NCI-H2081 (cell line): ENCODE data around the gene AUTS2.
"Not testable (repeated sequence)": the region's sequence is repeated elsewhere in the genome, so short reads cannot be mapped to it uniquely, and the experiment has no call there.

ENCODE experiments used
- DNase-seq, 2 experiments: peaks; one replicate each; lab custom pipeline; 2025; lab: John Stamatoyannopoulos, UW

The AUTS2 gene

GRCh38 chr7:70349819-70350218, 751.5 kb downstream of the AUTS2 start:
- DNase-seq = no peak

DNA sequence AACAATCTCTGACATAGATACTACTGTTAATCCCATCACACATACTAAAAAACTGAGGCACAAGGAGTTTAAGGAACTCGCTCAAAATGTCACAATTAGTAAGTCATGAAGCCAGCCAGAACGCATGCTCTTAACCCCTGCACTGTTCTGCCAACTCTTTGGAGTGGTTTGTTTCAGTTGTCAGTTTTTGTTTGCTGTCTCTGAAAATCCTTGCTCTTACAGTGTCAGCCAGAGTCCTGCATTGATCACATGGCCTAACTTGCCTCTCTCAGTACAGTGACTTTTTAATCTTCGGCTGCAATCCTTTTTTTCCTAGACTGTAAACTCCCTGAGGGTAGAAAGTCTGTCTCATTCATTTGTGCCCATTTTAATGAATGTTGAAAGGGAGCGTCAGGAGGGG, 753.8 kb downstream of the AUTS2 start:
- no peak for DNase-seq

- no peak for DNase-seq
These were observed 754.6 kb downstream of the AUTS2 start for GRCh38 chr7:70352906-70353305.

DNA sequence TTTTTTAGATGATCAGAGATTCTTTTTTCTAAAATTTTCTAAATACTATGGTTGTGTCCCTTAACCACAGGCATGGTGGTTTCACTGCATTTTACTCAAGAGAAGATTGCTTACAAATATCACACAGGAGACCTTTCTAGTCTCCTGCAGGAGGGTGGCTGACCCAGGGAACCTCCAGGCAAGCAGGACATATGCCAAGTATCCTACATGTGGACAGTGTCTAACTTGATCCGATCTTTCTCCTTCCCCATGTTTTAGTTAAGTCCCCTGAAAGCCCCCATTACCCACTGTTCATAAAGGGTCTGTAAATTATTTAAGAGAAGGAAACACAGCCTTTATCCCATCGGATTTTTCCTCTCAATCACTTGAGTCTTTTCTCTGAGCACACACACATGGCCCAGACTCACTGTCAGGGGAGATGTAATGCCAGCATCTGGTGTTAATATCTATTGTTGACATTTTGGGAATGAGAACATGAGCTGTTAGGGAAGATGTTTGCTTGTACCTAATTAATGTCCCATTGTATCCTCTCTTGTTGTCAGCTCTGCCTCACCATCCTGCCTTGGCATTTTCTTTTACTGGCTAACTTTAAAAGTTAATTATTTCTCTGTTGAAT, 755.2 kb downstream of the AUTS2 start:
- DNase-seq = no peak

DNA sequence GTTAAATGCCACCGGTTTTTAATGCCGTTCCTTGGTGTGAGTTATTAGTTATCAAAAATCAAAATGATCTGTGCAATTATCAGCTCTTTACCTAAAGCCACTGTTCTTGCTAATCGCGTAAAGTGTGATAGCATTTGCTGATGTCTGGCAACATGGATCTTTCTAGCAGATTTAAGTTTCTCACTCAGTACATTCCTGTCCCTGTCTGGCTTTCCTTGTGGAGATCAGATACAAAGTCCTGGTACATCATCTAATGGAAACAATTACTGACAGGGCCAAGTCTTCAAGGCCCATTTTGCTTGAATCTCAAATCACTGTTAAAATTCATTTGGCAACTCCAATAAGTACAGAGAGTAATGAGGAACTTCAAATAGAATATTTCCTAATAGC, 755.7 kb downstream of the AUTS2 start:
- no peak for DNase-seq

- no peak for DNase-seq
These were observed 756.3 kb downstream of the AUTS2 start for GRCh38 chr7:70354409-70355169.

- DNase-seq = peak in 1 of 2 experiments; percentile 60
These were observed 757.1 kb downstream of the AUTS2 start for GRCh38 chr7:70355198-70356020.

DNA sequence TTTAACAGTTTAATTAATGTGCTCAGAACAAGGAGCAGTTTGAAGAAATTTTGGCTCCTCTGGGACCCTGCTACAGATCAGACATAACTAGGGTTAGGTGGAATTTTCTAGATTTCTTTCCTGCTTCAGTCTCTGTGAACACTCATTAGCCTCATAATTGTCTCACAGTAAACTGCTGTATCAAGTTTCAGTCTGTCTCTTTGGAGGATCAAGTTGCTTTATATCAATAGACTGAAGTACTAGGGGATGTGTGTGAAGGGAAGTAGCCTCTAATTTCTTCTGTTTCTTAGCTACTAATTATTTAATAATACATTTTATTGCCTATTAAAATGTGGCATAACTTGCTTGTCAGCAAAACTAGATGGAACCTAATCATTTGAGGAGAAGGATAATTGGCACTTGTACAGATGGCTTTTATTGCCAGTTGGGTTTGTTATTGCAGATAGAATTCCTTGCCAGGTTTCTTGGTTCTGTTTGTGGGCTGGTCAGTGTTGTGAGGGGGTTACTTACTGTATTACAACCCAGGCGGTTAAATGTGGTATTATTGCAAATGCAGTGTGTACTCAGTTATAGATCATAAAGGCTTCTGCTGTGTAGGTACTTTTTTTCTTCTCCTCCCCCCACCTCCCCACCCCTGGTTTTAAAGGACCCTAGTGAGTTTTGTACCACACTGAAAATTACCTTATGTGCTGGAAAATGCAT, 758.0 kb downstream of the AUTS2 start:
- DNase-seq = peak; percentile 14 to 78

DNA sequence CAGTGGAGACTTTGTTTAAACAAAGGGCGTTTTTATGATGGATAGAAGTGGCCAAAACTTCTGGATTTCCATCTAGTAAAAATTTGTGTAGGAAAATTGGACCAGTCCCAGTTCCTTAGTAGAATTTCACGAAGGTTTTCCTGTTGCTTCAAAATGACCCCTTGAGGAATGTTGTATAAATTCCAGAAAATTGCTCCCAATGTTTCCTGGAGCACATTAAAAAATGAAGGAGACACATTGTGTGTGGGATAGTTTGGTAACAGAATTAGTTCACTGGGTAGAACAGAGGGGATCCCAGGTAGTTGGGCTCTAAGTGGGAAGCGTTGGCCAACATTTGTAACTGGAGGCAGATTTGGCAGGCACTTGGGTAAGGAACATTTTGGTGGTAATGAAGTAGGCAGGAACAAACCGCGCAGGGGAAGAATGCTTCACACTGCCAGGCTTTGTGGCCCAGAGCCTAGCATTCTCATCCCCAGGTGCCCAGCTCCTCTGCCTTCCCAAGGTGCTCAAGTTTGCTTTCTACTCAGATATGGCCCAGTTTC, 758.6 kb downstream of the AUTS2 start:
- DNase-seq = no peak

DNA sequence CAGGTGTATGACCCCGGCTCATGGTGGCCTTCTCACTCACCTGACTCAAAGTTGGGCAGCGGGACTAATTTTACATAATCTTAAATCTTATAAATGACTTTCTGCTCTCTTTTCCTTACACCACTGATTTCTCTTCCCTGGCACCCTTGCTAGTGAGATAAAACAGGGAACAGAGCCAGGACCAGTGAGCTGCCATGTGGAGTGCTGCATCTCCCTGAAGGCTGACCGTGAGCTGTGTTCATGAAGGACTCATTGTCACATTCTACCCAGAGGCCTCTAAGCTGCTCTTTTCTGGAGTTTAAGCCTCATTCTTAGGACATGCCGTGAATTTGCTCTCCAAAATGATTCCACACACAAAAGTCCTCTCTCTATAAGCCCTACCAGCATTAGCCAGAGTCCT, 762.3 kb downstream of the AUTS2 start:
- DNase-seq = no peak

GRCh38 chr7:70361821-70362220, 763.5 kb downstream of the AUTS2 start:
- no peak for DNase-seq

- DNase-seq = not testable (repeated sequence)
These were observed 766.1 kb downstream of the AUTS2 start for GRCh38 chr7:70364393-70364792.

DNA sequence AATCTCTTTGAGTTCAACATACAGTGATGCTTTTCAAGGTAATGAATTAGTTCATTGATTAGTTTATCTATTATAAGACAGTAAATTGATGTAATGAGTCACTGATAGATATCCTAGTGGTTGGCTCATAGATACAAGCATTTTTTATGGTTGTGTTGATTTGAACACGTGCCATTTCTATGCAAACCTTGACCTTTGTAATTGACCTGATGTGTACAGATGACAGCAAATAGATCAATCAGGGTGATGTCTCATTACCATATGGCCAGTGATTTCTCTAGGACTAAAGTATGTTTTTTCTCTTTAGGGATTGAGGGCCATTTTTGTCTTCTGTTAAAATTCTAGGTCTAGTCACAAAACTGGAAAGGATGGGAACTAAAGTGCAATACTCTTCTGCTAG, 773.4 kb downstream of the AUTS2 start:
- DNase-seq = no peak

- DNase-seq = no peak
These were observed 774.7 kb downstream of the AUTS2 start for GRCh38 chr7:70372768-70373515.

GRCh38 chr7:70374772-70375533, 776.7 kb downstream of the AUTS2 start:
- DNase-seq = no peak

GRCh38 chr7:70376561-70377031, 778.3 kb downstream of the AUTS2 start:
- DNase-seq = peak; percentile 55 to 84

GRCh38 chr7:70377957-70378356, 779.7 kb downstream of the AUTS2 start:
- no peak for DNase-seq

- DNase-seq = no peak
These were observed 780.9 kb downstream of the AUTS2 start for GRCh38 chr7:70379210-70379609.

GRCh38 chr7:70380421-70381015, 782.2 kb downstream of the AUTS2 start:
- no peak for DNase-seq
